Fibroblast of gingiva (primary cell): ENCODE data around the gene MOGAT2.
"Not testable (repeated sequence)": the region's sequence is repeated elsewhere in the genome, so short reads cannot be mapped to it uniquely, and the experiment has no call there.

ENCODE experiments used
- DNase-seq: peaks from one replicate; pipeline ENCODE4 v3.0.0-alpha.2; 2011; ENCODE audit warnings: low read depth

MOGAT2 gene

GRCh38 chr11:75719340-75720239 is 2.0 kb downstream of the MOGAT2 start:
- DNase-seq, result no peak

- DNase-seq, result no peak
These were observed 3.0 kb downstream of the MOGAT2 start for GRCh38 chr11:75720639-75721038.

- no peak for DNase-seq
These were observed 4.4 kb downstream of the MOGAT2 start for GRCh38 chr11:75721852-75722668.

- no peak for DNase-seq
These were observed 5.0 kb downstream of the MOGAT2 start for GRCh38 chr11:75722669-75723042.

GRCh38 chr11:75725547-75726320 is 8.1 kb downstream of the MOGAT2 start:
- no peak for DNase-seq

- DNase-seq, result no peak
These were observed 11.4 kb downstream of the MOGAT2 start for GRCh38 chr11:75728992-75729391.

- no peak for DNase-seq
These were observed 13.5 kb downstream of the MOGAT2 start for GRCh38 chr11:75731095-75731494.

GRCh38 chr11:75733071-75733430 is 15.4 kb downstream of the MOGAT2 start:
- no peak for DNase-seq

- no peak for DNase-seq
These were observed 15.9 kb downstream of the MOGAT2 start for GRCh38 chr11:75733431-75734107.

GRCh38 chr11:75734491-75735180 is 17.0 kb downstream of the MOGAT2 start:
- DNase-seq, result no peak

- no peak for DNase-seq
These were observed 17.7 kb downstream of the MOGAT2 start for GRCh38 chr11:75735181-75735845.

GRCh38 chr11:75737314-75737713 is 19.7 kb downstream of the MOGAT2 start:
- DNase-seq, result no peak

- no peak for DNase-seq
These were observed 23.0 kb downstream of the MOGAT2 start for GRCh38 chr11:75740681-75741080.

- not testable (repeated sequence) for DNase-seq
These were observed 25.5 kb downstream of the MOGAT2 start for GRCh38 chr11:75743159-75743558.

- DNase-seq, result no peak
These were observed 26.3 kb downstream of the MOGAT2 start for GRCh38 chr11:75743711-75744563.

- DNase-seq, result no peak
These were observed 28.2 kb downstream of the MOGAT2 start for GRCh38 chr11:75745807-75746206.

- not testable (repeated sequence) for DNase-seq
These were observed 31.2 kb downstream of the MOGAT2 start for GRCh38 chr11:75748729-75749273.

- not testable (repeated sequence) for DNase-seq
These were observed 37.3 kb downstream of the MOGAT2 start for GRCh38 chr11:75754933-75755332.

- DNase-seq, result no peak
These were observed 40.0 kb downstream of the MOGAT2 start for GRCh38 chr11:75757651-75758050.
